ENCODE data around the gene MICB.

The MICB gene

GRCh38 chr6:31510007-31510406 lies 12.1 kb downstream of the MICB start:
- TF ChIP-seq RAD21 (IDR thresholded peaks at IDR 0.05; ENCODE audit: low read depth) = no peak
- no peak for TF ChIP-seq ZBTB7A (IDR thresholded peaks at IDR 0.05; ENCODE audit: low read depth)
- TF ChIP-seq, protein P1, sequence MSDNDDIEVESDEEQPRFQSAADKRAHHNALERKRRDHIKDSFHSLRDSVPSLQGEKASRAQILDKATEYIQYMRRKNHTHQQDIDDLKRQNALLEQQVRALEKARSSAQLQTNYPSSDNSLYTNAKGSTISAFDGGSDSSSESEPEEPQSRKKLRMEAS (IDR thresholded peaks at IDR 0.05) = no peak
- no peak for TF ChIP-seq TCF12 (IDR thresholded peaks at IDR 0.05; ENCODE audit: low read depth)
- TF ChIP-seq, protein P2, sequence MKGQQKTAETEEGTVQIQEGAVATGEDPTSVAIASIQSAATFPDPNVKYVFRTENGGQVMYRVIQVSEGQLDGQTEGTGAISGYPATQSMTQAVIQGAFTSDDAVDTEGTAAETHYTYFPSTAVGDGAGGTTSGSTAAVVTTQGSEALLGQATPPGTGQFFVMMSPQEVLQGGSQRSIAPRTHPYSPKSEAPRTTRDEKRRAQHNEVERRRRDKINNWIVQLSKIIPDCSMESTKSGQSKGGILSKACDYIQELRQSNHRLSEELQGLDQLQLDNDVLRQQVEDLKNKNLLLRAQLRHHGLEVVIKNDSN (IDR thresholded peaks at IDR 0.05) = no peak
- no peak for TF ChIP-seq EP300 (IDR thresholded peaks at IDR 0.05; ENCODE audit: borderline replicate concordance)
- TF ChIP-seq CEBPB (IDR thresholded peaks at IDR 0.05) = no peak
- no peak for TF ChIP-seq TEAD4 (IDR thresholded peaks at IDR 0.05)
- no peak for TF ChIP-seq NFIC (IDR thresholded peaks at IDR 0.05)
- TF ChIP-seq YY1 (IDR thresholded peaks at IDR 0.05; ENCODE audit: low read depth) = no peak

GRCh38 chr6:31513456-31514165 lies 15.7 kb downstream of the MICB start:
- TF ChIP-seq TCF12 (IDR thresholded peaks at IDR 0.05; ENCODE audit: low read depth) = no peak
- TF ChIP-seq FOXM1 (IDR thresholded peaks at IDR 0.05; ENCODE audit: borderline replicate concordance, low read depth) = no peak
- TF ChIP-seq CREB1 (IDR thresholded peaks at IDR 0.05; ENCODE audit: low read depth) = no peak

DNA sequence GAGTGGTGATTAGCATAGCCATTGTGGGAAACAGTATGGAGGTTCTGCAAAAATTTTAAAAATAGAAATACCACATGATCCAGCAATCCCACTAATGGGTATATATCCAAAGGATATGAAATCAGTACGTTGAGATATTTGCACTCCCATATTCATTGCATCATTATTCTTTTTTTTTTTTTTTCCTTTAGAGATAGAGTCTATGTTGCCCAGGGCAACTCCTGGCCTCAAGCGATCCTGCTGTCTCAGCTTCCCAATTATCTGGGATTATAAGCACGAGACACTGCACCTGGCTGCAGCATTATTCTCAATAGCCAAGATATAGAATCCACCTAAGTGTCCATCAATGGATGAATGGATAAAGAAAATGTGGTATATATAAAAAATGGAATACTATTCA lies 23.9 kb downstream of the MICB start:
- TF ChIP-seq EP300 (IDR thresholded peaks at IDR 0.05; ENCODE audit: borderline replicate concordance) (no peak), ZBTB7A (IDR thresholded peaks at IDR 0.05; ENCODE audit: low read depth) (no peak), TCF12 (IDR thresholded peaks at IDR 0.05; ENCODE audit: low read depth) (no peak), RAD21 (IDR thresholded peaks at IDR 0.05; ENCODE audit: low read depth) (no peak), TAF1 (IDR thresholded peaks at IDR 0.05; ENCODE audit: low read depth) (no peak), CEBPB (IDR thresholded peaks at IDR 0.05) (no peak), TEAD4 (IDR thresholded peaks at IDR 0.05) (no peak), FOXM1 (IDR thresholded peaks at IDR 0.05; ENCODE audit: borderline replicate concordance, low read depth) (no peak), EGR1 (IDR thresholded peaks at IDR 0.05) (no peak), YY1 (IDR thresholded peaks at IDR 0.05; ENCODE audit: low read depth) (no peak), CREB1 (IDR thresholded peaks at IDR 0.05; ENCODE audit: low read depth) (no peak), REST (IDR thresholded peaks at IDR 0.05; ENCODE audit: low read depth) (no peak), NFIC (IDR thresholded peaks at IDR 0.05) (no peak)
- TF ChIP-seq, protein P2 (IDR thresholded peaks at IDR 0.05) = no peak
- TF ChIP-seq, protein P1 (IDR thresholded peaks at IDR 0.05) = no peak

DNA sequence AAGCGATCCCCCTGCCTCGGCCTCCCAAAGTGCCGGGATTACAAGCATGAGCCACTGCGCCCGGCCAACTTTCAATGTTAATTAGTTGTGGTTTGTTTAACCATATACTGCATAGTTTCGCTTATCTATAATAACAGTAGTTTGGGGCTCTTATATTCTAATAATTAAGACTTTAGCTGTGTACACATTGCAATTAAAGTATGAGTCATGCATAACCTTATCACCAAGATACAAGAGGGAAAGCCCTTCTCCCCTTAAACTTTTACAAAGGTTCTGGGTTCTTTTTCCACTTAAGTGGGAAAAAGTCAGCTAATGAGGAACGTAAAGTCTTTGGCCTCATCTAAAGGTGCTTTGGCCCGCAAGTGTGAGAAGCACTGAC lies 27.6 kb downstream of the MICB start:
- no peak for TF ChIP-seq REST (IDR thresholded peaks at IDR 0.05; ENCODE audit: low read depth)
- TF ChIP-seq EP300 (IDR thresholded peaks at IDR 0.05; ENCODE audit: borderline replicate concordance) = no peak
- TF ChIP-seq YY1 (IDR thresholded peaks at IDR 0.05; ENCODE audit: low read depth) = no peak
- TF ChIP-seq RAD21 (IDR thresholded peaks at IDR 0.05; ENCODE audit: low read depth) = no peak
- no peak for TF ChIP-seq ZBTB7A (IDR thresholded peaks at IDR 0.05; ENCODE audit: low read depth)
- no peak for TF ChIP-seq TCF12 (IDR thresholded peaks at IDR 0.05; ENCODE audit: low read depth)
- TF ChIP-seq CREB1 (IDR thresholded peaks at IDR 0.05; ENCODE audit: low read depth) = no peak
- no peak for TF ChIP-seq FOXM1 (IDR thresholded peaks at IDR 0.05; ENCODE audit: borderline replicate concordance, low read depth)
- TF ChIP-seq TAF1 (IDR thresholded peaks at IDR 0.05; ENCODE audit: low read depth) = no peak
- TF ChIP-seq, protein P2 (IDR thresholded peaks at IDR 0.05) = no peak
- TF ChIP-seq, protein P1 (IDR thresholded peaks at IDR 0.05) = no peak
- TF ChIP-seq CEBPB (IDR thresholded peaks at IDR 0.05) = no peak

DNA sequence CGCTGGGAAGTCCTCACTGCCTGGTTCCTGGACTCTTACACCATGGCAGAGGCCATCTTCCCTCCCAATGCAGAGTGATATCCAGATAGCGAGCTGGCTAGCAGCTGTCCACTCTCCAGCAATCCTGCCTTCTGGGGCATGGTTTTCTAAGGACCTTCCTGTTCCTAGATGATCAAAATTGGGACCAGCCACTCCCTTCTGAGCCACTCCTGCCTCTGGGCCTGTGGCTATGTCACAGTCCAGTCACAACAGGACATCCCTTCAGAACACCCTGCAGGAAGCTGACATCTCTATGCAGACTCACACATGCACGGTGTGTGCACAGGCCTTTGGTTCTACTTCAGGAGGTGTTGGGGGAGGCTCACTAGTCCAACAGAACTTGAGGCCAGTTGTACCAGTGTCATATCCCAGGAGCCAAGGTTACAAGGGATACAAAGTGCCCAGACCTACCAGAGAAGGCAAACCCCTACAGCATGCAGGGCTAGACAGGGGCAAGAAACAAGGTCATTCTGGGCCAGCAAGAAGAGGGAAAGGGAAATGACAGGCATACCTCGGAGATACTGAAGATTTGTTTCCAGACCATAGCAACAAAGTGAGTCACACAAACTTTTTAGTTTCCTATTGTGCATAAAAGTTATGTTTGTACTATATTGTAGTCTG lies 28.1 kb downstream of the MICB start:
- TF ChIP-seq EGR1 (IDR thresholded peaks at IDR 0.05) = no peak

All from Ishikawa (cell line).